Endothelial cell of umbilical vein (primary cell): ENCODE data around the gene FBXL19. TPM values are rescaled to one million over a fixed set of nuclear protein-coding genes. Genes with fewer than 3 reads are reported as not detected.

Experiments used
- BruUV-seq: library from RNA; stranded (reverse); fragments of 400-500 nt; replicated peaks from 2 replicates; lab custom pipeline; 2021; lab: Mats Ljungman, UMichigan
- CTCF ChIA-PET: fragments of 300-600, 350-600 bp; sonication (Branson Sonifier 250); formaldehyde crosslinking; loops from one replicate; lab custom pipeline; 2021; ENCODE audit warnings: antibody characterized with exemption, inconsistent platforms; lab: Charles Lee
- POLR2A ChIA-PET: fragments of 300-600, 350-600 bp; sonication (Branson Sonifier 250); formaldehyde crosslinking; loops from one replicate; lab custom pipeline; 2021; ENCODE audit warnings: antibody characterized with exemption, inconsistent platforms; lab: Charles Lee
- DNase-seq: peaks from one replicate; pipeline ENCODE4 v3.0.0-alpha.2; 2011; ENCODE audit warnings: low read depth, low spot score
- FAIRE-seq: peaks from 2 replicates; lab custom pipeline; 2011; peaks lifted over from hg19 to GRCh38; lab: Jason Lieb, UNC
- H2AFZ ChIP-seq: 2 replicates; pipeline ENCODE4 v1.6.0; 2012; ENCODE audit warnings: low read depth, low read length, control low read depth, inconsistent platforms
- H3K27ac ChIP-seq: 2 replicates; pipeline ENCODE4 v1.5.1; 2011; ENCODE audit warnings: low read depth, mild to moderate bottlenecking, control low read depth, low read length, moderate library complexity; ENCODE audit not compliant: insufficient read depth
- H3K27me3 ChIP-seq, 2 experiments: 2 replicates each; pipeline versions ENCODE4 v1.6.0 to v1.6.1; 2011; ENCODE audit warnings: low read length in 2 of 2, mixed read lengths in 1 of 2; ENCODE audit not compliant: control insufficient read depth in 2 of 2, insufficient read depth in 2 of 2
- H3K36me3 ChIP-seq, 2 experiments: 2 replicates in 1 of 2; 3 replicates in 1 of 2; pipeline ENCODE4 v1.5.1; 2011; ENCODE audit warnings: low read length in 2 of 2, mild to moderate bottlenecking in 1 of 2, moderate library complexity in 1 of 2; ENCODE audit not compliant: control insufficient read depth in 2 of 2, insufficient read depth in 2 of 2; ENCODE audit errors: extremely low read depth in 1 of 2
- H3K4me1 ChIP-seq: 3 replicates; pipeline ENCODE4 v1.5.1; 2011; ENCODE audit warnings: mild to moderate bottlenecking, low read length; ENCODE audit not compliant: control insufficient read depth, insufficient read depth; ENCODE audit errors: extremely low read depth
- H3K4me2 ChIP-seq: 2 replicates; pipeline ENCODE4 v1.6.1; 2011; ENCODE audit warnings: low read length, control low read depth, mixed read lengths; ENCODE audit not compliant: insufficient read depth
- H3K4me3 ChIP-seq, 3 experiments: fragments of 200-600 bp in 1 of 3; sonication (generic), shearing (Covaris generic) in 1 of 3; replicated peaks in 1 of 3; 2 replicates each; pipeline ENCODE4 v1.5.1; 2011 to 2016; ENCODE audit warnings: control low read depth in 3 of 3, low read length in 3 of 3, mild to moderate bottlenecking in 2 of 3, inconsistent platforms in 1 of 3, low read depth in 1 of 3, moderate library complexity in 1 of 3; ENCODE audit not compliant: insufficient read depth in 1 of 3
- H3K79me2 ChIP-seq: 2 replicates; pipeline ENCODE4 v1.6.0; 2012; ENCODE audit warnings: low read length, inconsistent platforms; ENCODE audit not compliant: control insufficient read depth, insufficient read depth
- H3K9ac ChIP-seq: replicated peaks from 2 replicates; pipeline ENCODE3; 2011; ENCODE audit warnings: low read length, control low read depth; ENCODE audit not compliant: insufficient read depth; ENCODE audit errors: extremely low read depth
- H3K9me1 ChIP-seq: replicated peaks from 3 replicates; pipeline ENCODE4 v1.6.0; 2011; ENCODE audit warnings: mild to moderate bottlenecking, low read length; ENCODE audit not compliant: control insufficient read depth, insufficient read depth; ENCODE audit errors: extremely low read depth
- H3K9me3 ChIP-seq: replicated peaks from 2 replicates; pipeline ENCODE4 v1.5.1; 2012; ENCODE audit warnings: low read length, inconsistent platforms; ENCODE audit not compliant: control insufficient read depth, insufficient read depth
- H4K20me1 ChIP-seq: replicated peaks from 2 replicates; pipeline ENCODE3; 2011; ENCODE audit warnings: mild to moderate bottlenecking, low read length; ENCODE audit not compliant: control insufficient read depth, insufficient read depth; ENCODE audit errors: extremely low read depth
- CTCF ChIP-seq, 2 donors: IDR thresholded peaks; 1 replicate in 1 of 2; 2 replicates in 1 of 2; pipeline ENCODE4 v1.5.1; 2011; ENCODE audit warnings: low read length in 2 of 2, mild to moderate bottlenecking in 2 of 2, moderate library complexity in 2 of 2, control low read depth in 1 of 2, inconsistent platforms in 1 of 2, low read depth in 1 of 2; ENCODE audit not compliant: insufficient read depth in 1 of 2; ENCODE audit errors: extremely low read depth in 1 of 2
- EZH2 ChIP-seq: IDR thresholded peaks from 2 replicates; pipeline ENCODE4 v1.6.1; 2012; ENCODE audit warnings: borderline replicate concordance, low read depth, mild to moderate bottlenecking, moderate library complexity, low read length, inconsistent platforms; ENCODE audit not compliant: severe bottlenecking
- FOS ChIP-seq: IDR thresholded peaks from 2 replicates; pipeline ENCODE4 v1.6.1; 2011; ENCODE audit warnings: mild to moderate bottlenecking, low read length, moderate library complexity, borderline replicate concordance; ENCODE audit not compliant: insufficient read depth
- GATA2 ChIP-seq: IDR thresholded peaks from 2 replicates; pipeline ENCODE4 v1.7.0; 2011; ENCODE audit warnings: low read depth, mild to moderate bottlenecking, moderate library complexity, mixed read lengths, low read length; ENCODE audit not compliant: insufficient read length, insufficient read depth
- JUN ChIP-seq: IDR thresholded peaks from 2 replicates; pipeline ENCODE4 v1.6.1; 2011; ENCODE audit warnings: borderline replicate concordance, low read depth; ENCODE audit not compliant: insufficient read length, insufficient read depth
- MAX ChIP-seq: IDR thresholded peaks from 2 replicates; pipeline ENCODE4 v1.6.1; 2011; ENCODE audit not compliant: insufficient read depth, insufficient read length
- MYC ChIP-seq: IDR thresholded peaks from one replicate; pipeline ENCODE4 v1.6.1; 2011; ENCODE audit warnings: mild to moderate bottlenecking, low read depth, low read length
- POLR2A ChIP-seq: IDR thresholded peaks from 2 replicates; pipeline ENCODE4 v1.6.1; 2012; ENCODE audit warnings: low read depth, mild to moderate bottlenecking, control low read depth, low read length
- POLR2AphosphoS5 ChIP-seq: IDR thresholded peaks from 2 replicates; pipeline ENCODE4 v1.6.1; 2012; ENCODE audit warnings: low read depth, mild to moderate bottlenecking, control low read depth, low read length, moderate library complexity; ENCODE audit not compliant: insufficient read depth
- dilution Hi-C: fragments of 300-500 bp; cut with MboI; formaldehyde crosslinking; loops from one replicate; pipeline ENCODE4 v1.15.0; 2019; ENCODE audit warnings: low sequenced_read_pairs; ENCODE audit not compliant: extremely low pct_ligation_motif_present
- intact Hi-C: fragments of 100-400 bp; cut with micrococcal nuclease; formaldehyde crosslinking; loops from one replicate; pipeline ENCODE4 v1.10.0; 2022
- polyA plus RNA-seq, 4 experiments: library from polyadenylated mRNA; depleted of rRNA in 3 of 4; stranded (reverse) in 3 of 4; unstranded in 1 of 4; fragments of >200 nt; gene quantifications; 2 replicates each; pipeline versions ENCODE4 v1.2.1 to v1.2.3, GENCODE V29; 2011 to 2012; ENCODE audit warnings: missing spikeins in 1 of 4
- total RNA-seq: library from RNA; stranded (reverse); gene quantifications from 2 replicates; pipeline ENCODE4 v1.2.3, GENCODE V29; 2021

FBXL19 gene
- total and polyA plus RNA-seq, 2 donors (not counting 3 experiments of a cell fraction or from before 2014, with no cell fraction given) = 22.1 to 38.0 TPM

GRCh38 chr16:30924076-30924912 is 922 bp downstream of the FBXL19 start:
- no peak for FAIRE-seq

More at GRCh38 chr16:30924076-30924912, 922 bp downstream of the FBXL19 start:
- ChIA-PET POLR2A (interaction anchor here (0.6 kb wide), 1 partner anchor 31 kb away, joined by 5 read pairs; no protein-coding TSS in a partner anchor), CTCF (interaction anchor here (0.8 to 1.6 kb wide), 3 partner anchors 18 to 80 kb away, joined by 3 to 9 read pairs (median 5); no protein-coding TSS in a partner anchor)
- no TSS peak for BruUV-seq
- Histone ChIP-seq H3K9ac (peak overlapping the region; percentile 35), H3K27me3 (no peaks in the 10 kb centered on the region), H3K9me3 (no peaks in the 10 kb centered on the region), H3K4me2 (peak overlapping the region; percentile 44), H2AFZ (no peak overlapping the region), H3K4me1 (peaks cover 2% of the 10 kb centered on the region), H3K9me1 (no peaks in the 10 kb centered on the region), H3K36me3 (peaks cover 0 to 14% of the 10 kb centered on the region in 2 experiments), H4K20me1 (no peaks in the 10 kb centered on the region), H3K4me3 (peak overlapping the region; percentile 25 to 87 (median 39)), H3K27ac (no peak overlapping the region), H3K79me2 (no peaks in the 10 kb centered on the region)
- TF ChIP-seq MAX (no peak), GATA2 (no peak), POLR2A (no peak), EZH2 (no peak), FOS (no peak), POLR2AphosphoS5 (no peak), JUN (no peak), CTCF (IDR thresholded peaks at IDR 0.05; ENCODE audit: extremely low read depth in 1 of 2, insufficient read depth in 1 of 2, low read depth in 1 of 2, low read length in 2 of 2) (no peak), MYC (no peak)
- DNase-seq = no peak
- intact Hi-C loops = loop anchor here (5.0 kb wide), 1 partner anchor 162 kb away; the partner anchor contains the start of genes CFAP119 and RNF40
- dilution Hi-C loops = no loop called here
